ENCODE results near the gene TGFBR3.

TGFBR3 gene

GRCh38 chr1:91826248-91826647, 59.7 kb downstream of the TGFBR3 start:
- DNase-seq (ENCODE audit: low spot score): no peak

GRCh38 chr1:91821126-91821868, 64.7 kb downstream of the TGFBR3 start:
- DNase-seq (ENCODE audit: low spot score): no peak

GRCh38 chr1:91819038-91819788, 66.7 kb downstream of the TGFBR3 start:
- DNase-seq (ENCODE audit: low spot score): no peak

GRCh38 chr1:91818713-91818975, 67.3 kb downstream of the TGFBR3 start:
- no peak for DNase-seq (ENCODE audit: low spot score)

GRCh38 chr1:91817211-91817905, 68.6 kb downstream of the TGFBR3 start:
- DNase-seq (ENCODE audit: low spot score): no peak

- no peak for DNase-seq (ENCODE audit: low spot score)
Measured at GRCh38 chr1:91816031-91816430, 69.9 kb downstream of the TGFBR3 start.

- no peak for DNase-seq (ENCODE audit: low spot score)
Measured at GRCh38 chr1:91814448-91814847, 71.5 kb downstream of the TGFBR3 start.

GRCh38 chr1:91813813-91814212, 72.1 kb downstream of the TGFBR3 start:
- DNase-seq (ENCODE audit: low spot score): no peak

GRCh38 chr1:91811363-91812025, 74.5 kb downstream of the TGFBR3 start:
- DNase-seq (ENCODE audit: low spot score): no peak

- no peak for DNase-seq (ENCODE audit: low spot score)
Measured at GRCh38 chr1:91809317-91809716, 76.6 kb downstream of the TGFBR3 start.

- no peak for DNase-seq (ENCODE audit: low spot score)
Measured at GRCh38 chr1:91807921-91808620, 77.9 kb downstream of the TGFBR3 start.

GRCh38 chr1:91806769-91807700, 78.9 kb downstream of the TGFBR3 start:
- DNase-seq (ENCODE audit: low spot score): no peak

GRCh38 chr1:91806181-91806768, 79.7 kb downstream of the TGFBR3 start:
- no peak for DNase-seq (ENCODE audit: low spot score)

GRCh38 chr1:91805311-91805801, 80.6 kb downstream of the TGFBR3 start:
- DNase-seq (ENCODE audit: low spot score): no peak

GRCh38 chr1:91804546-91805023, 81.4 kb downstream of the TGFBR3 start:
- peak; percentile 84 for DNase-seq (ENCODE audit: low spot score)

- peak; percentile 91 for DNase-seq (ENCODE audit: low spot score)
Measured at GRCh38 chr1:91803847-91804545, 82.0 kb downstream of the TGFBR3 start.

- DNase-seq (ENCODE audit: low spot score): no peak
Measured at GRCh38 chr1:91803123-91803522, 82.8 kb downstream of the TGFBR3 start.

GRCh38 chr1:91801496-91802115, 84.3 kb downstream of the TGFBR3 start:
- DNase-seq (ENCODE audit: low spot score): no peak

GRCh38 chr1:91799863-91800262, 86.1 kb downstream of the TGFBR3 start:
- DNase-seq (ENCODE audit: low spot score): no peak

Measured in CD4-positive, alpha-beta T cell treated with Interleukin-2 at 100 ng/mL for 4 hours (primary cell).